ENCODE measurements around the gene PTPRU.

GRCh38 chr1:29255134-29255666 lies 18.9 kb downstream of the PTPRU start:
- TF ChIP-seq CTCF (IDR thresholded peaks at IDR 0.05): no peak
- TF ChIP-seq EP300 (IDR thresholded peaks at IDR 0.05): no peak
- no peak for TF ChIP-seq POLR2A (IDR thresholded peaks at IDR 0.05)
- TF ChIP-seq POLR2AphosphoS5 (IDR thresholded peaks at IDR 0.05): no peak

All from suprapubic skin (tissue), 4 donors.